Endothelial cell of umbilical vein (primary cell): ENCODE results near the gene PIGQ.

Source experiments
- EZH2 ChIP-seq: IDR thresholded peaks from 2 replicates; pipeline ENCODE4 v1.6.1; 2012; ENCODE audit warnings: borderline replicate concordance, low read depth, mild to moderate bottlenecking, moderate library complexity, low read length, inconsistent platforms; ENCODE audit not compliant: severe bottlenecking
- GATA2 ChIP-seq: IDR thresholded peaks from 2 replicates; pipeline ENCODE4 v1.7.0; 2011; ENCODE audit warnings: low read depth, mild to moderate bottlenecking, moderate library complexity, mixed read lengths, low read length; ENCODE audit not compliant: insufficient read length, insufficient read depth
- JUN ChIP-seq: IDR thresholded peaks from 2 replicates; pipeline ENCODE4 v1.6.1; 2011; ENCODE audit warnings: borderline replicate concordance, low read depth; ENCODE audit not compliant: insufficient read length, insufficient read depth
- POLR2A ChIP-seq: IDR thresholded peaks from 2 replicates; pipeline ENCODE4 v1.6.1; 2012; ENCODE audit warnings: low read depth, mild to moderate bottlenecking, control low read depth, low read length
- POLR2AphosphoS5 ChIP-seq: IDR thresholded peaks from 2 replicates; pipeline ENCODE4 v1.6.1; 2012; ENCODE audit warnings: low read depth, mild to moderate bottlenecking, control low read depth, low read length, moderate library complexity; ENCODE audit not compliant: insufficient read depth
- TF ChIP-seq, protein P1 (sequence below), 2 donors: IDR thresholded peaks; 1 replicate in 1 of 2; 2 replicates in 1 of 2; pipeline ENCODE4 v1.5.1; 2011; ENCODE audit warnings: low read length in 2 of 2, mild to moderate bottlenecking in 2 of 2, moderate library complexity in 2 of 2, control low read depth in 1 of 2, inconsistent platforms in 1 of 2, low read depth in 1 of 2; ENCODE audit not compliant: insufficient read depth in 1 of 2; ENCODE audit errors: extremely low read depth in 1 of 2
- TF ChIP-seq, protein P2 (sequence below): IDR thresholded peaks from 2 replicates; pipeline ENCODE4 v1.6.1; 2011; ENCODE audit not compliant: insufficient read depth, insufficient read length

DNA sequence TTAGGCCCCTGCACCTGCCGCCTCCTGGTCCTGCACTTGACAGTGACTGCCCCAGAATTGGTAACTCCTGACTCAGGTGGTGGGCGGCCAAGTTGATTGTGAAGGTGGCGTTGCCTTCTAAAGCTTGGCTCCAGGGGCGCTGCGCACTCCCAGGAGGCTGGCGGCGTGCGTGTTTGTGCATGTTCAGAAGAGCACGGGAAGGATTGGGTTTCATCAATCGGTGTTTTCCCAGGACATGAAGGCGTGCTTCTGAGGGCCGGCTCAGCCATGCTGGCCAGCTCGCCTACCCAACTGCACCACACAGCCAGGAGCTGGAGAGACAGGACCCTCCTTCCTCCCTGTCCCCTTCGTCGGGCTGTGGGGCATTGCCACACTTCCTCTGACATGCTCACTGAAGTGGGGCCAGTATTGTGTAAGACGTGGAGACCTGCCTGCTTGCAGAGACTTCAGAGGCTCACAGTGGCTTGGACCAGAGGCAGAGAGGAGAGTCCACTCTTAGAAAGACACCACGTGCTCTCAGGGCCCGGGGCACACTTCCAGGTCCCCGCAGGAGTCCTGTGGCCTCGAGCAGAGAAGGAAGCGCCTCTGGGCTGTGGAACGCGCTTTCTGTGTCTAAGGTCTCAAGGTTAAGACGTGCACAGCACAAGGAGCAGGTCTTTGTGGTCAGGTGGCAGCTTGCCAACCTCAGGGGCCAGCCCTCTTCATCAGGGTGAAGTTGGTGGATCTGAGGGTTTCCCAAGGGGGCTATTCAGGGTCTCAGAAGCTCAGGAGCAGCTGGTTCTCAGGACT lies 22.9 kb downstream of the PIGQ start:
- TF ChIP-seq, protein P1, sequence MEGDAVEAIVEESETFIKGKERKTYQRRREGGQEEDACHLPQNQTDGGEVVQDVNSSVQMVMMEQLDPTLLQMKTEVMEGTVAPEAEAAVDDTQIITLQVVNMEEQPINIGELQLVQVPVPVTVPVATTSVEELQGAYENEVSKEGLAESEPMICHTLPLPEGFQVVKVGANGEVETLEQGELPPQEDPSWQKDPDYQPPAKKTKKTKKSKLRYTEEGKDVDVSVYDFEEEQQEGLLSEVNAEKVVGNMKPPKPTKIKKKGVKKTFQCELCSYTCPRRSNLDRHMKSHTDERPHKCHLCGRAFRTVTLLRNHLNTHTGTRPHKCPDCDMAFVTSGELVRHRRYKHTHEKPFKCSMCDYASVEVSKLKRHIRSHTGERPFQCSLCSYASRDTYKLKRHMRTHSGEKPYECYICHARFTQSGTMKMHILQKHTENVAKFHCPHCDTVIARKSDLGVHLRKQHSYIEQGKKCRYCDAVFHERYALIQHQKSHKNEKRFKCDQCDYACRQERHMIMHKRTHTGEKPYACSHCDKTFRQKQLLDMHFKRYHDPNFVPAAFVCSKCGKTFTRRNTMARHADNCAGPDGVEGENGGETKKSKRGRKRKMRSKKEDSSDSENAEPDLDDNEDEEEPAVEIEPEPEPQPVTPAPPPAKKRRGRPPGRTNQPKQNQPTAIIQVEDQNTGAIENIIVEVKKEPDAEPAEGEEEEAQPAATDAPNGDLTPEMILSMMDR (IDR thresholded peaks at IDR 0.05; ENCODE audit: extremely low read depth in 1 of 2, insufficient read depth in 1 of 2, low read depth in 1 of 2, low read length in 2 of 2) = no peak
- TF ChIP-seq POLR2A (no peak), EZH2 (no peak), POLR2AphosphoS5 (no peak), JUN (no peak), GATA2 (no peak)
- TF ChIP-seq, protein P2, sequence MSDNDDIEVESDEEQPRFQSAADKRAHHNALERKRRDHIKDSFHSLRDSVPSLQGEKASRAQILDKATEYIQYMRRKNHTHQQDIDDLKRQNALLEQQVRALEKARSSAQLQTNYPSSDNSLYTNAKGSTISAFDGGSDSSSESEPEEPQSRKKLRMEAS = no peak
